Amygdala (tissue), 56 donors: ENCODE results near the gene ARHGAP26.
A peak's percentile ranks its signal among the peaks of the same experiment; 100 is the strongest.

Experiments
- DNase-seq, 56 donors: peaks; one replicate each; lab custom pipeline; 2025; lab: John Stamatoyannopoulos, UW

Gene ARHGAP26

GRCh38 chr5:142865631-142866030 is 95.5 kb downstream of the ARHGAP26 start:
- DNase-seq = no peak

GRCh38 chr5:142866563-142867275 is 96.5 kb downstream of the ARHGAP26 start:
- DNase-seq = peak in 3 of 56 donors; percentile 12 to 25 (median 18)

- peak in 1 of 56 donors; percentile 13 for DNase-seq
Observed at GRCh38 chr5:142869886-142870285, 99.7 kb downstream of the ARHGAP26 start.

GRCh38 chr5:142870532-142871362 is 100.6 kb downstream of the ARHGAP26 start:
- no peak for DNase-seq

GRCh38 chr5:142871363-142872193 is 101.4 kb downstream of the ARHGAP26 start:
- DNase-seq = no peak

- no peak for DNase-seq
Observed at GRCh38 chr5:142872217-142872616, 102.0 kb downstream of the ARHGAP26 start.

GRCh38 chr5:142872795-142873194 is 102.6 kb downstream of the ARHGAP26 start:
- no peak for DNase-seq

GRCh38 chr5:142873831-142874230 is 103.7 kb downstream of the ARHGAP26 start:
- no peak for DNase-seq

GRCh38 chr5:142874540-142874939 is 104.4 kb downstream of the ARHGAP26 start:
- peak in 5 of 56 donors; percentile 4 to 31 (median 15) for DNase-seq

- DNase-seq = no peak
Observed at GRCh38 chr5:142875936-142876335, 105.8 kb downstream of the ARHGAP26 start.

GRCh38 chr5:142876817-142877216 is 106.6 kb downstream of the ARHGAP26 start:
- no peak for DNase-seq

- DNase-seq = no peak
Observed at GRCh38 chr5:142878111-142878510, 107.9 kb downstream of the ARHGAP26 start.

GRCh38 chr5:142878638-142879037 is 108.5 kb downstream of the ARHGAP26 start:
- DNase-seq = no peak

- DNase-seq = peak in 8 of 56 donors; percentile 11 to 37 (median 20)
Observed at GRCh38 chr5:142881076-142881783, 111.1 kb downstream of the ARHGAP26 start.

GRCh38 chr5:142881784-142882126 is 111.6 kb downstream of the ARHGAP26 start:
- DNase-seq = peak in 15 of 56 donors; percentile 7 to 55 (median 27)

- DNase-seq = no peak
Observed at GRCh38 chr5:142883025-142883424, 112.8 kb downstream of the ARHGAP26 start.

- no peak for DNase-seq
Observed at GRCh38 chr5:142883438-142883837, 113.3 kb downstream of the ARHGAP26 start.

- no peak for DNase-seq
Observed at GRCh38 chr5:142884029-142884428, 113.9 kb downstream of the ARHGAP26 start.

- no peak for DNase-seq
Observed at GRCh38 chr5:142886211-142886610, 116.0 kb downstream of the ARHGAP26 start.

GRCh38 chr5:142886956-142887355 is 116.8 kb downstream of the ARHGAP26 start:
- no peak for DNase-seq
